Prostate gland (tissue), 2 donors: ENCODE measurements around the gene TPM2. TPM values are rescaled to one million over a fixed set of nuclear protein-coding genes. Genes with fewer than 3 reads are reported as not detected.

Experiments used
- DNase-seq: peaks from one replicate; pipeline ENCODE4 v3.0.0-alpha.2; 2019; ENCODE audit warnings: low spot score
- H3K27ac ChIP-seq, 2 donors: fragments of 200-600 bp; sonication (generic); 2 replicates each; pipeline ENCODE4 v1.5.1; 2017 to 2019
- H3K27me3 ChIP-seq: fragments of 200-600 bp; sonication (generic); replicated peaks from 2 replicates; pipeline ENCODE4 v1.5.1; 2019; ENCODE audit not compliant: insufficient read depth
- H3K36me3 ChIP-seq, 2 donors: fragments of 200-600 bp; sonication (generic); 1 replicate in 1 of 2; 2 replicates in 1 of 2; pipeline versions ENCODE4 v1.5.1 to v1.8.1; 2017 to 2019
- H3K4me1 ChIP-seq: fragments of 200-600 bp; sonication (generic); replicated peaks from 2 replicates; pipeline ENCODE4 v1.5.1; 2019
- H3K4me3 ChIP-seq, 2 donors: fragments of 200-600 bp; sonication (generic); 2 replicates each; pipeline ENCODE4 v1.5.1; 2017 to 2019
- H3K9me3 ChIP-seq: fragments of 200-600 bp; sonication (generic); 2 replicates; pipeline ENCODE4 v1.5.1; 2017
- CTCF ChIP-seq, 4 experiments: fragments of 200-600 bp in 2 of 4; fragments of 450-650 bp in 2 of 4; sonication (generic) in 2 of 4; IDR thresholded peaks; 1 replicate in 3 of 4; 2 replicates in 1 of 4; pipeline ENCODE4 v1.5.1; 2016 to 2019; ENCODE audit warnings: antibody characterized with exemption in 4 of 4, mild to moderate bottlenecking in 2 of 4, moderate library complexity in 2 of 4
- POLR2A ChIP-seq: fragments of 450-650 bp; IDR thresholded peaks from one replicate; pipeline ENCODE4 v1.6.1; 2016; ENCODE audit warnings: antibody characterized with exemption, mild to moderate bottlenecking
- POLR2AphosphoS5 ChIP-seq: sonication (generic); formaldehyde crosslinking; IDR thresholded peaks from one replicate; pipeline ENCODE4 v1.6.1; 2017; ENCODE audit warnings: antibody characterized with exemption
- WGBS: methylation state at CpG from one replicate; pipeline ENCODE4 v1.1.5; 2018; 5-methylcytosine and 5-hydroxymethylcytosine counted together
- intact Hi-C: fragments of 100-400 bp; cut with DNase I; formaldehyde crosslinking; loops from one replicate; pipeline ENCODE4 v1.14.2; 2022
- total RNA-seq, 2 donors: library from RNA; depleted of rRNA; stranded (reverse); fragments of >200 nt; gene quantifications; one replicate each; pipeline ENCODE4 v1.1.0, GENCODE V29; 2016

TPM2 gene
- total RNA-seq, 2 donors from 2014 or later: 1,037 to 1,042 TPM

GRCh38 chr9:35723426-35723825, 33.7 kb upstream of the TPM2 start:
- intact Hi-C loops: no loop called here
- peaks cover 5% of the 10 kb centered on the region for H3K4me1 ChIP-seq
- peaks cover 30 to 37% of the 10 kb centered on the region in 2 donors for H3K36me3 ChIP-seq
- no peak overlapping the region for H3K27ac ChIP-seq
- no peak for DNase-seq
- no peak overlapping the region for H3K4me3 ChIP-seq
- WGBS: 85% methylated on average over 2 of the region's 2 CpGs
- H3K9me3 ChIP-seq: no peaks in the 10 kb centered on the region
- H3K27me3 ChIP-seq: no peaks in the 10 kb centered on the region
- TF ChIP-seq CTCF (IDR thresholded peaks at IDR 0.05) (no peak), POLR2AphosphoS5 (no peak), POLR2A (no peak)

GRCh38 chr9:35719546-35719945, 29.8 kb upstream of the TPM2 start:
- H3K36me3 ChIP-seq: peaks cover 51 to 58% of the 10 kb centered on the region in 2 donors
- H3K27me3 ChIP-seq: no peaks in the 10 kb centered on the region
- TF ChIP-seq CTCF (IDR thresholded peaks at IDR 0.05): no peak
- no peak for TF ChIP-seq POLR2AphosphoS5
- TF ChIP-seq POLR2A: no peak
- no peak overlapping the region for H3K27ac ChIP-seq
- intact Hi-C loops: no loop called here
- DNase-seq: no peak
- no peak overlapping the region for H3K4me3 ChIP-seq
- no peaks in the 10 kb centered on the region for H3K9me3 ChIP-seq
- H3K4me1 ChIP-seq: no peaks in the 10 kb centered on the region
- WGBS: 96% methylated on average over 4 of the region's 4 CpGs

GRCh38 chr9:35718721-35719511, 29.2 kb upstream of the TPM2 start:
- 92% methylated on average over 15 of the region's 15 CpGs for WGBS
- TF ChIP-seq POLR2A: no peak
- no peak for TF ChIP-seq CTCF (IDR thresholded peaks at IDR 0.05)
- no peak for TF ChIP-seq POLR2AphosphoS5

GRCh38 chr9:35717132-35717870, 27.6 kb upstream of the TPM2 start:
- Histone ChIP-seq H3K36me3 (peaks cover 55 to 66% of the 10 kb centered on the region in 2 donors), H3K27ac (no peak overlapping the region), H3K27me3 (no peaks in the 10 kb centered on the region)

More at GRCh38 chr9:35718721-35719511, 29.2 kb upstream of the TPM2 start:
- Histone ChIP-seq H3K36me3 (peaks cover 54% of the 10 kb centered on the region in 2 donors), H3K4me1 (no peaks in the 10 kb centered on the region), H3K4me3 (no peak overlapping the region), H3K9me3 (no peaks in the 10 kb centered on the region), H3K27ac (no peak overlapping the region), H3K27me3 (no peaks in the 10 kb centered on the region)
- intact Hi-C loops: no loop called here
- DNase-seq: no peak

GRCh38 chr9:35716230-35716629, 26.5 kb upstream of the TPM2 start:
- H3K9me3 ChIP-seq: no peaks in the 10 kb centered on the region
- peaks cover 64 to 76% of the 10 kb centered on the region in 2 donors for H3K36me3 ChIP-seq
- TF ChIP-seq POLR2AphosphoS5 (peak; percentile 10), POLR2A (no peak)
- H3K4me3 ChIP-seq: no peak overlapping the region
- H3K27ac ChIP-seq: no peak overlapping the region
- intact Hi-C loops: no loop called here
- no peaks in the 10 kb centered on the region for H3K4me1 ChIP-seq
- 81% methylated on average over 4 of the region's 4 CpGs for WGBS
- no peak for DNase-seq
- H3K27me3 ChIP-seq: no peaks in the 10 kb centered on the region

More at GRCh38 chr9:35717132-35717870, 27.6 kb upstream of the TPM2 start:
- no peak for DNase-seq
- intact Hi-C loops: no loop called here
- H3K9me3 ChIP-seq: no peaks in the 10 kb centered on the region
- H3K4me3 ChIP-seq: no peak overlapping the region
- WGBS: 88% methylated on average over 14 of the region's 14 CpGs
- no peaks in the 10 kb centered on the region for H3K4me1 ChIP-seq
- TF ChIP-seq POLR2AphosphoS5 (no peak), POLR2A (no peak)
